LoVo (cell line): ENCODE data around the gene PA2G4.

ENCODE experiments used
- DNase-seq: peaks from one replicate; pipeline ENCODE4 v3.0.0-alpha.2; 2016; ENCODE audit warnings: low spot score

The PA2G4 gene

DNA sequence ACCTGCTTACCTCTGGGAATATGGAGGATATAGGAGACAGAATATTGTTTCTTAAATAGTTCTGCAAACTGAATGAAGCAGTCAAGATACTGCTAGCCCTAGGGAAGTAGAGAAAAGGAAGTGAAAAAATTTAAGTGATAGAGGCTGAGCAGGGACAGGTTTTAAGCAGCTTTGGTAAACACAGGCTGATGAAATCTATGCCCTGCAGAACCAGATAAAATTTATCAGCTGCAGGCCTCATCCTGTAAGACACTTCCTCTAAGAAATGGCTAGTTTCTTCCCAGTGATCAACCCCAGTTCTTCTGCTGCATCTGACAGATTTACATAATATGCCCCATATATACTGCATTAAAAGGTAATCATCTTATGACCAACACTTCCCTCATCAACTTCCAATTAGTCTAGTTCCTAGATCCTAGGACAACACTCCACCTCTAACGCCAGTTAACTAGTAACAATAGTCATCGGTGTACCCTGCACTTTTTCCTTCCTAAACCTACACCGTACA lies 22.4 kb downstream of the PA2G4 start:
- DNase-seq = no peak

- DNase-seq = no peak
Measured at GRCh38 chr12:56127485-56127887, 23.1 kb downstream of the PA2G4 start.

- DNase-seq = peak; percentile 100
Measured at GRCh38 chr12:56127888-56128669, 23.7 kb downstream of the PA2G4 start, which contains the start of gene ESYT1. TSS of gene ESYT1 (plus strand) at chr12:56128267. CDS start at chr12:56128320, 53 bp downstream.

- DNase-seq = no peak
Measured at GRCh38 chr12:56128670-56129205, 24.4 kb downstream of the PA2G4 start.

DNA sequence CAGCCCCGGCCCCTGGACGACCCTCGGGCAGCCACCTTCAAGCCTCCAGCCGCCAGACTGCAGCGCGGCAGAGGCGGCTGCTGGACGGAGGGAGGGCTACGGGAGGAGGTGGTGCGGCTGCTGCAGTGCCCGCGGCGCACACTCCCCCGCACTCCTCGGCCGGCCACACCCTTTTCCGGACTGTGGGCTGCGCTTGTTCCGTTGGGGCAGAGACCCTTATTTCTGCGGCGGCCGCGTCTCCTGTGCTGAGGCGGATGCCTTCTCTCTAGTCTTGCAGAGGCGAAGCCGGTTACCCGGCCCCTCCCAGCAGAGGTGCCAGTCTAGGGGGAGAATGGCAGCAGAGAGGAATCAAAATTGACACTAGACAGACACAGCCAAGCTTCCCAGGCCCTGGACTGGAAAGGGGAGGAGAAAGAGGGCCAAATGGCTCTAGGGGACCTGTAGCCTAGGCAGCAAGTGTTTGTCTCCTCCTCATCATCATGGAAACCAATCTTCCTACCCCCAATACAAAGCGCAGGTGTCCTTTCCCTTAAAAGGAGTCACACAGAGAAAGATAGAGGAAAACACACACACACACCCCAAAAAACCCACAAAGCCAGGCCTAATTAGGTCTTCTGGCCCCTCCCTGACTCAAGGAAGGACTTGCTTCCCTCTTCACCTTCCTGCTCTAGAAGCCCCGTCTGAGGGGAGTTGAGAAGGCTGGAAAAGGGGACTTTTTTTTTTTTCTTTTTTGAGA lies 25.0 kb downstream of the PA2G4 start:
- DNase-seq = peak; percentile 52

DNA sequence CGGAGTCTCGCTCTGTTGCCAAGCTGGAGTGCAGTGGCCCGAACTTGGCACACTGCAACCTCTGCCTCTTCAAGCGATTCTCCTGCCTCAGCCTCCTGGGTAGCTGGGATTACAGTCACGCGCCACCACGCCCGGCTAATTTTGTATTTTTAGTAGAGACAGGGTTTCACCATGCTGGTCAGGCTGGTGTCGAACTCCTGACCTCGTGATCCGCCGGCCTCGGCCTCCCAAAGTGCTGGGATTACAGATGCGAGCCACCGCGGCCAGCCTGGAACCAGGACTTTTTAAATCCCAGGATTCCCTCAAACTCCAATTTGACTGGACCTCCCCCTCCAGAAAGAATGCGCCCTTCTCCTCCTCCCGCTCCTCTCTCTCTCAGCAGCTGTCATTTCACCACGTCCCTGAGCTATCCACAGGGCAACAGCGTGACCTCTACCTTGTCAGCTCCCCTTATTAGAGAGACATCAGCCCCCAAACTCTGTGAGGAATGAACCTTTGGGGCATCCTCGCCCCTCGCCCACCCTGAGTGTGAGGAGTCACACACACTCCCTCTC lies 25.7 kb downstream of the PA2G4 start:
- DNase-seq = no peak

GRCh38 chr12:56130876-56131275 lies 26.5 kb downstream of the PA2G4 start:
- DNase-seq = no peak

DNA sequence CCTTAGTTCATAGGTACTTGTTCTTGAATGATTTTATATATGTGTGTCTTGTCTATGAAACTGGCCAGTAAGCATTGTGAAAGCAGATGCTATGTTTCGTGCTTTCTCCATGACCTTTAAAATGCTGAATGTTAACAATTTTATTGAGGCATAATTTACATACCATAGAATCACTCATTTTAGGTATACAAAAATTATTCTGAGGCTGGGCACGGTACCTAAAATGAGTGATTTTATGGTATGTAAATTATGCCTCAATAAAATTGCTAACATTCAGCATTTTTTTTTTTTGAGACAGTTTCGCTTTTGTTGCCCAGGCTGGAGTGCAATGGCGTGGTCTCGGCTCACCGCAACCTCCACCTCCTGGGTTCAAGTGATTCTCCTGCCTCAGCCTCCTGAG lies 30.5 kb downstream of the PA2G4 start:
- DNase-seq = no peak

DNA sequence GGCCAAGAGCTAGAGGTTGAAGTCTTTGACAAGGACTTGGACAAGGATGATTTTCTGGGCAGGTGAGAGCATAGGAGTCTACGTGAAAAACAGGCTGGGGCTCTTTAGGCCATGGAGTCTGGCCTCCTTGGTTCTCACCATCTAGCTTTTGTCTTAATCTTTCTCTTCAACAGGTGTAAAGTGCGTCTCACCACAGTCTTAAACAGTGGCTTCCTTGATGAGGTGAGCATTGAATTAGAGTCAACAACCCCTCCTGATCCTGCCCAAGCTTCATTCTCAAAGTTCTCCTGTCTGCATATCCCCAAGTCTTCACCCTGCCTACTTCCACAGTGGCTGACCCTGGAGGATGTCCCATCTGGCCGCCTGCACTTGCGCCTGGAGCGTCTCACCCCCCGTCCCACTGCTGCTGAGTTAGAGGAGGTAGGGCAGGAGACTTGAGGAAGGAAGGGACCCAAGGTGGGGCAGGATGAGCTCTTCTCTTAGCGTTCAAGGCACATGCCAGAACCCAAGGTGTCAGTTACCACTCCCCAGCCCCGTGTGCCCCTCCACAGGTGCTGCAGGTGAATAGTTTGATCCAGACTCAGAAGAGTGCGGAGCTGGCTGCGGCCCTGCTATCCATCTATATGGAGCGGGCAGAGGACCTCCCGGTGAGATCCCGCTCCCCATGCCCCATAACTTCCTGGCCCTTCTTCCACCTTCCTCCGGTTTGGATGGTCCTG lies 33.7 kb downstream of the PA2G4 start:
- no peak for DNase-seq

DNA sequence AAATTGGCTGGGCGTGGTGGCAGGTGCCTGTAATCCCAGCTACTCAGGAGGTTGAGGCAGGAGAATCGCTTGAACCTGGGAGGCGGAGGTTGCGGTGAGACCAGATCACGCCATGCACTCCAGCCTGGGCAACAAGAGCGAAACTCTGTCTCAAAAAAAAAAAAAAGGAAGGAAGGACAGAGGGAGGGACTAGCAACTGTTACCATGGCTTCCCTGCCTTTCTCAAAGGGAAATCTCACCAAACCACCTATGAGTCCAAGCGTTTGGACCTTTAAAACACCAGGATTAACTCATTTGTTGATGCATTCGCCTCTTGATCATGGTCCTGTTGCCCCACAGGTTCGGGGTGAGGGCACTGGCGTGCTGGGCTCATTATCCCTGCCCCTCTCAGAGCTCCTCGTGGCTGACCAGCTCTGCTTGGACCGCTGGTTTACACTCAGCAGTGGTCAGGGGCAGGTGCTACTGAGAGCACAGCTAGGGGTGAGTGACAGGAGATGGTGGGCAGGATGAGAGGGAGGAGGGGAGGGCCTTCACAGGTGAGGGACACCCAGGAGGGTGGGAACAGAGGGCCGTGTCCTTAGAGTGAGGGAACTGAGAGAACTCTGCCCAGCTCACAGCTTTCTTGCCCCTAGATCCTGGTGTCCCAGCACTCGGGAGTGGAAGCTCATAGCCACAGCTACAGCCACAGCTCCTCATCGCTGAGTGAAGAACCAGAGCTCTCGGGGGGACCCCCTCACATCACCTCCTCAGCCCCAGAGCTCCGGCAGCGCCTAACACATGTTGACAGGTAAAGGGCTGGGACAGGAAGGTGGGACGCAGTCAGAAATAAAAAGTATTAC lies 37.8 kb downstream of the PA2G4 start:
- no peak for DNase-seq

DNA sequence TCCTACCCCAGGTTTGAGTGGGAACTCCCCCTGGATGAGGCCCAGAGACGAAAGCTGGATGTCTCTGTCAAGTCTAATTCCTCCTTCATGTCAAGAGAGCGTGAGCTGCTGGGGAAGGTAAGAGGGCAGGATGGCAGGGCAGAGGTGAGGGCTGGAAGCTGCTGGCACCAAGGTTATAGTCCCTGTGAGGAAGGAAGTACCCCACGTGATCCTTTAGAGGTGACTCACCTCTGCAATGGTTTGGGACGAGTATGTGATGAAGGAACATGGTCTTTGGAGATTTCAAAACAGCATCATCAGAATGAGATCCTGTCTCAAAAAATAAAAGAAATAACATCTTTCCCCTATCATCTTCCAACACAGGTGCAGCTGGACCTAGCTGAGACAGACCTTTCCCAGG lies 38.9 kb downstream of the PA2G4 start:
- no peak for DNase-seq

DNA sequence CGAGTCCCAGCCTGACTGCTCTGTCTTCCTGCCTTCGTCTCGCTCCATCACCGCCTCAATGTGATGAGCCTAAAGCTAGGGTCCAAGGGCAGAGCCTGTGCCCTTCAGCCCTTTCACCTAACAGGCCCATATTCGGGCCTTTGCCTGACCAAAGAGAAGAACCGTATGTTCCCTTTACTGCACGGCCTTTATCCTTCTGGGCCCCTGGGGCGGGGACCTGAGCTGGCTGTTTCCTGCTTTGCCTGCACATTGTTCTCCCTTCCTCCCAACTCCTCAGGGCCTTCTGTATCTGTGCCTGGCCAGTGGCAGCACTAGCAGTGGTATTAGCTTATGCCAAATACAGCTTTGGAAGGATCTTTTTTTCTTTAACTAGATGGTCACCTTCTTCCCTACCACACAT lies 39.5 kb downstream of the PA2G4 start:
- no peak for DNase-seq

GRCh38 chr12:56145217-56145616 lies 40.9 kb downstream of the PA2G4 start:
- DNase-seq = no peak

DNA sequence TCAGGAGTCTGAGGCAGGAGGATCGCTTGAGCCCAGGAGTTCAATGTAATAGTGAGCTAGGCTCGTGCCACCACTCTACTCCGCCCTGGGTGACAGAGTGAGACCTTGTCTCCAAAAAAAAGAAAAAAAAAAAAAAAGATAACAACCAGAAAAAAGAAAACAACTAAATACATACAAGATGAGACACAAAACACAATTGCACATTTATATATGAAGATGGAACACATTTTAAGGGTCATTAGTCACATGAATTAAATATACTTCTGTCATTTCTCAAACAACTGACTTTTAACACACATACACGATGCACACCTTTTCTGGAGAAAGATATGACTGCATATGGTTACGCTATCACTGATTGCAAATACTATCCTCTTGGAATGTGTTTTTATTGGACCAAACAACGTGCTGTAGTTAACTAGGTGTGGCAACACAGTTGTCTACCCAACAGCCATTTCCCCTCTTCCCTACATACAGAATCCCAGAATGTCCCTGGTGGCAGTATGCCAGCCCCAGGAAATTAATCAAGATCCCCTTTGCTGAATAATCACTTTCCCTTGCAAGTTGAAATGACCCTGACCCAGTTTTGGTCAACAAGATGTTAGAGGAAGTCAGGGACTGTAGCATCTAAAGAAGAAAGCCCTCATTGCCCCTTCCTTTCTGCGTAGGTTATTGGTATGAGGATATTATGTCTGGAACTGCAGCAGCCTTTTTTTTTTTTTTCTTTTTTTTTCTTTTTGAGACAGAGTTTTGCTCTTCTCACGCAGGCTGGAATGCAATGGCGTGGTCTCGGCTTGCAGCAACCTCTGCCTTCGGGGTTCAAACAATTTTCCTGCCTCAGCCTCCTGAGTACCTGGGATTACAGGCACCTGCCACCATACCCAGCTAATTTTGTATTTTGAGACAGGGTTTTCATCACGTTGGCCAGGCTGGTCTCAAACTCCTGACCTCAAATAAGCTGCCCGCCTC lies 42.4 kb downstream of the PA2G4 start:
- peak; percentile 77 for DNase-seq

DNA sequence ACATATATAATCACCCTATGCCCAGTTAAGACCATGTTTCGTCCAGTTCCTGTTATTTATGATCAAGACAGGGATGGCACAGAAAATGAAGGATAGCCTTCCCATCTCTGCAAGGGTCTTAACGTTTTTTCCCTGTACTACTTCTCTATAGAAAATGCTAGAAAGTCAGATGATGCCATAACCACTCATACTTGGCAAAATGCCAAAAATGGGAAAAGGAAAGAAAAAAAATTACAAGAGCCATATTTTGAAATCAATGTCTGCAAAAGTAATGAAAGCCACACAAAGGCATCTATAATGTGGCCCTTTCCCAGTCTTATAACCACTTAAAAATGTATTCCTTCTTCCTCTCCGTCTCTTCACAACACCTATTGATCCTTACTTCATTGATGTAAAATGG lies 46.2 kb downstream of the PA2G4 start:
- no peak for DNase-seq

DNA sequence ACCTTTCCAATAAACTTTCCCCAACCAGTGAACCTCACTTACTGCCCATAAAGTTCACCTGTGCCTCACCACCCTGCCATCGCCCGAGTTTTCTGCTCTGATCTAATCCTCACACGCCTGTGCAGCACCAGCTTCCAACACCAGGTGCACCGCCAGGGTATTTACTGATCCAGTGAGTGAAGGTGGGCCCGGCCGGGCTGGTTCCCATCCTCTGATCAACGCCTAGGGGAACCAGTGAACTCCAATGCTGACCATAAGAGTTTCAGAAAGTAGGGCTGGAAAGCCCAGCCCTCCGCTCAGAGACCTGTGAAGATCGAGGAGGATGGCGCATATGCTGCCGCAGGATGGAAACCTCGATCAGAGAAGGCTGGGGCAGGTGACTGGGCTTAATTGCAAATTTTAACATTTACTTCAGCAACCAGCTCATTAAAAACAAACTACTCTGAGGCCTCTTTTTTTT lies 47.3 kb downstream of the PA2G4 start:
- DNase-seq = peak; percentile 82

- peak; percentile 98 for DNase-seq
Measured at GRCh38 chr12:56152132-56152755, 47.9 kb downstream of the PA2G4 start, which contains the start of gene MYL6B. TSS of gene MYL6B (plus strand) at chr12:56152587. CDS start at chr12:56153919, 1,332 bp downstream.

- no peak for DNase-seq
Measured at GRCh38 chr12:56152756-56153677, 48.7 kb downstream of the PA2G4 start.
